Measurements from ENCODE around the gene IGSF23.

IGSF23 gene, protein sequence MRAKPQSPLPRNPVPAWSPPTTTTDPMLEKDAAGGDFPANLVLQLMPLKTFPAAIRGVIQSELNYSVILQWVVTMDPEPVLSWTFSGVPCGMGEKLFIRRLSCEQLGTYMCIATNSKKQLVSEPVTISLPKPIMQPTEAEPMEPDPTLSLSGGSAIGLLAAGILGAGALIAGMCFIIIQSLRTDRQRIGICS

DNA sequence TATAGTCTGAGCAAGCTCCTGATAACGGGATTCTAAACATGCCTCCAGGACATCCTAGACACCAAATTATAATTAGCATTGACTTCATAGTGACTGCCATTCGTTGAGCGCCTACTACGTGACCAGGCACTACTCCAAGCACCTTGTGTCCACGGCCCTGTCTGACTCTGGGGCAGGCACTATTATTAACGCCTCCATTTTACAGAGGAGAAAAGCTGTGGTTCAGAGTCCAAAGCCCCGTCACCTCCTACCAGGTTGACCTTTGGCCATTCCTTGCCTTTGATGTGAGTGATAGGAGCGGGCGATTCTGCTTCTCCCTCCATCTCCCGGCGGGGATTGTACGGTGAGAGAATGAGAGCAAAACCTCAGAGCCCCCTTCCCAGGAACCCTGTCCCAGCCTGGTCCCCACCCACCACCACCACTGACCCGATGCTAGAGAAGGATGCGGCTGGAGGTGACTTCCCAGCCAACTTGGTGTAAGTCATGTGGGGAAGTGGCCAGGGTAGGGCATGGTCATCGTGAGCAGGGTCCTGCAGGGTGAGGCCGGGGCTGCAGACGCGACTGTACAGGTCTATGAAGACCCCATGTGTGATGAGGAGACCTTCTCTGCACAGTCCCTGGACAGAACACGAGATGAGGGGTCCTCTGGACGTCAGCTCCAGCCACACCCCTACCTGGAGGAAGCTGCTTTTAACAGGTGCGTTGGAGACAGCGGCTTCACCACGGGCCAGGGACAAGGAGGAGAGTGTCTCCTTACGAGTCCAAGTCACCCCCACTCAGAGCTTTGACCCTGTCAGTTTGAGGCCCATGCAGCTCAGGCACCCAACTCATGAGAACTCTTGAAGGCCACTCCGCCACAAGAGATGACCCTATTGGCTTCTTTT, at the start of gene IGSF23:
Gene IGSF23 (plus strand): TSS at position 269 of the 884 bp plus-strand sequence. CDS start 83 bp downstream, at position 352.
- no peak for DNase-seq

GRCh38 chr19:44566984-44567383, 46.4 kb upstream of the IGSF23 start:
- DNase-seq = no peak

GRCh38 chr19:44567745-44568144, 45.6 kb upstream of the IGSF23 start:
- DNase-seq = no peak

GRCh38 chr19:44570603-44570983, 42.8 kb upstream of the IGSF23 start:
- DNase-seq = no peak

- DNase-seq = peak in 37 of 56 donors; percentile 0 to 83 (median 14)
Measured at GRCh38 chr19:44570984-44571684, 42.2 kb upstream of the IGSF23 start.

GRCh38 chr19:44571830-44572580, 41.4 kb upstream of the IGSF23 start:
- no peak for DNase-seq

DNA sequence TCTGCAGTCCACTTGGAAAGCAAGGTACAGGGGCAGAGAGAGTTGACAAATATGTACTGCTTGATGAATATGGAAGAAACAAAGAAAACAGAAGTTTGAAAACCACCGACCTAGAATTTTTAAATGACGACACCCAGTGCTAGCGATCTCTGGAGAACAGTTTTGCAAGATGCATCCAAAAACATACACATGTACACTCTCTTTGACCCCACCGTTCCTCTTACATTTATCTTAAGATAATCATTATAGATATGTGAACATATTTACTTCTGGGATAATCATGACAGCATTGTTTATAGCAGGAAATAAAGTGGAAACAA, 40.8 kb upstream of the IGSF23 start:
- no peak for DNase-seq

DNA sequence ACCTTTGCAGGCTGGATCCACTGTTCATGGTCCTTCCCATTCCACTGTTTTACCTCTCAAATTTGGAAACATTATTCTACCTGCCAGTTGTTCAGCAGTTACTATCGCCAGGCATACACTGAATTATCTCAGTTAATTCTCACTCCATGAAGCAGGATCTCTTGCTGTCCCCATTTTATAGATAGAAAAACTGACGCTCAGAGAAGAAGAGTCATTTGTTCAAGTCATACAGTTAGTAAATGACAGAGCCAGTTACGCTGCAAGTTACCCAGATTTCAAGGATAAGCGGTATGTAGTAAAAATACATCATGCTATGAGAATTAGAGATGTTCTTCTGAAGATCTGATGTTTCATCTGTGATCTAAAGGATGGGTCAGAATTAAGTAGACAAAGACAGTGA, 40.2 kb upstream of the IGSF23 start:
- DNase-seq = no peak

- no peak for DNase-seq
Measured at GRCh38 chr19:44573627-44574026, 39.7 kb upstream of the IGSF23 start.

DNA sequence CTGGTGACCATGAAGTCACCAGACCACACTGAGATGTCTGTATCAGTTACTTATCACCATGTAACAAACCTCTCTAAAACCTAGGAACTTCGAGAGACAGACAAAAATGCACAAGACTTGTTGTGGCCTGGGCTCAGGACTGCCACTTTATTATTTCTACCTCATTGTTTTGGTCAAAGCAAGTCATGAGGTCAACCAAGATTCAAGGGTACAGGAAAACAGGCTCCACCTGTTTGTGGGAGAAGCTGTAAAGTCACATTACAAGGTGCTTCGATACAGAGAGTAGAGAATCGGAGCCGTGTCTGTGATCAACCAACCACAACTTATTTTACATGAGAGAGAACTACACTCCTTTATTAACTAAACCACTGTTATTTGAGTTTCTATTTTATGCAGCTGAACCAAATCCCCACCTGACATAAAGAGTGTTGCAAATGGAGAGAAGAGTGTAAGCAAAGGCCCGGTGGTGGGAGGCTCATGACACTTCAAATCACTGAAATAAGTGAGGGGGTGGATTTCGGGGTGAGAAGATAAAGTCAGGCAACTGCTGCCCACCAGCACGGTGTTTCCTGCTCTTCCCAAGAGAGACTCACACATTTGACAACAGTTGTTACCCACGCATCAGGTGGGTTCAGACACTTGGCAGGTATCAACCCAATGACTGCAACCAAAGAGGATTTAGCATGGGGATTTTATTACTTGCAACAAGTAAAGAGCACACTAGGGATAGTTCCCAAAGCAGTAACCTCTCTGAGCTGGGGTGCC, 39.0 kb upstream of the IGSF23 start:
- DNase-seq = no peak

DNA sequence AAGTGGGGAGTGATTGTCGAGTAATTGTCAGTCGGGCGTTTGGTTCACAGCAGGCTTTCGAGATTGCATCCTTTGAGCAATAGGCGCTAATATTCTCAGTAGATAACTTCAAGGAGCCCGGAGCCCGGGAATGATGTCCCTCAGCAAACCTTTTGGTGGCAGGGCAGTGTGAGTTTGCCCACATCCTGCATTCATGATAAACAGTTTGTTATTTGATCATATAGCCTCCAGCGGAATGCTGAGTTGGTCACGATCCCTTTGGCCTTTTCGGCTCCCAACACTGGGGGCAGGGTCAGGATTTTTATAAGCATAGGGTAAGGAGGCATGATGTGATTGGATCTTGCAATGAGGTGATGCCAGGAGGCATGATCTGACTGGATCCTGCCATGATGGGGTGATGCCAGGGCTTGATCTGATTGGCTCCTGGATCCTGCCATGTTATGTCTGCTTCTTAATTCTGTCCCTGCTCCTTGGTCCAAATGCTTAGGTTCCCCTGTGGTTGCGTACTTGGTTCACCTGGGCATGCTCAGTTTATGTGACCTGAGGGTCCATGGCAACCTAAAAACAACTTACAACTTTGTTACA, 38.2 kb upstream of the IGSF23 start:
- DNase-seq = no peak

DNA sequence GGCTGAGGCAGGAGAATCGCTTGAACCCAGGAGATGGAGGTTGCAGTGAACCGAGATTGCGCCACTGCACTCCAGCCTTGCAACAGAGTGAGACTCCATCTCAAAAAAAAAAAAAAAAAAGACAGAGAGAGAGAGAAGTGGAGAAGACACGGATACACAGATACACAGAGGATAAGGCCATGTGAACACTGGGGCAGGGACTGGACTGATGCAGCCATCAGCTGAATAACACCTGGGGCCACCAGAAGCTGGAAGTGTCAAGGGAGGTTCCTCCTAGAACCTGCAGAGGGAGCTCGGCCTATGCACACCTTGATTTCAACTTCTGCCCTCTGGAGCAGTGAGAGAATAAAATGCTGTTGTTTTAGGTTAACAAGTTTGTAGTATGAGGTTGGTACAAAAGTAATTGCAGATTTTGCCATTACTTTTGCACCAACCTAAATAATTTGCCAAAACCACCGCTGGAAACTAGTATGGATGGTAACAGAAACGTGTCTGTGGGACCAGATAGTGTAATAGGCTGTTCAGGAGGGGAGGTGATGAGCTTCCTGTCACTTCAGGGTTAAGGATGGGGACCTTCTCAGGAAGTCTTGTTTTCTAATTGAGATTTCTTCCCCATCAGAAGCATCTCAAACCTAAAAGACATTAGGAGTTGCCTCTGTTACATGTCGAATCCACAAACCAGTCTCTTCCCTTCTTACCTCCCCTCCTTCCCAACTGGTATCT, 36.4 kb upstream of the IGSF23 start:
- no peak for DNase-seq

GRCh38 chr19:44577566-44577874, 35.8 kb upstream of the IGSF23 start:
- DNase-seq = no peak

- no peak for DNase-seq
Measured at GRCh38 chr19:44579663-44580365, 33.5 kb upstream of the IGSF23 start.

GRCh38 chr19:44580366-44580895, 32.9 kb upstream of the IGSF23 start:
- DNase-seq = no peak

- DNase-seq = no peak
Measured at GRCh38 chr19:44581288-44581687, 32.1 kb upstream of the IGSF23 start.

DNA sequence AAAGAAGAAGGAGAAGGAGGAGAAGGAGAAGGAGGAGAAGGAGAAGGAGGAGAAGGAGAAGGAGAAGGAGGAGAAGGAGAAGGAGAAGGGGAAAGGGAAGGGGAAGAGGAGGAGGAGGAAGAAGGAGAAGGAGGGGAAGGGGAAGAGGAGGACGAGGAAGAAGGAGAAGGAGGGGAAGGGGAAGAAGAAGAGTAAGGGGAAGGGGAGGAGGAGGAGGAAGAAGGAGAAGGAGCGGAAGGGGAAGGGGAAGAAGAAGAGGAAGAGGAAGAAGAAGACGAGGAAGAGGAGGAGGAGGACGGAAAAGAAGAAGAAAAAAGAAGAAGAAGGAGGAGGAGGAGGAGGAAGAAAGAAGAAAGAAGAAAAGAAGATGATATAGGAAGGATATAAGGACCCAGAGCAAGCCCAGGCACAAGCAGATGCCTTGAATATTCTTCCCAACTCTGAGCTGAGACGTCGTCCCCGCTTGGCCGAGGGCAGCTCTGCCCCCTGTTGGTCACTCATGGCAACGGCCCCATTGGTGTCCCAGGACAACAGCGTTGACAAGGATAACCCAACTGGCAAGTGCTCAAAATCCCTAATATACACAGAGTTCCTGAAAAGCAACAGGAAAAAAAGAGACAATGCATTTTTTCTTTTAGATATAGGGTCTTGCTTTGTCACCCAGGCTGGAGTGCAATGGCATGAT, 30.6 kb upstream of the IGSF23 start:
- DNase-seq = no peak

GRCh38 chr19:44585371-44586133, 27.8 kb upstream of the IGSF23 start:
- no peak for DNase-seq

All from amygdala (tissue), 56 donors.